HS-5 (cell line): ENCODE data around the gene SSNA1.
A peak's percentile ranks its signal among the peaks of the same experiment; 100 is the strongest.

ENCODE experiments used
- DNase-seq: peaks from one replicate; pipeline ENCODE4 v3.0.0-alpha.2; 2012; ENCODE audit warnings: low read depth

Gene SSNA1

GRCh38 chr9:137184881-137185660 lies 3.4 kb upstream of the SSNA1 start:
- DNase-seq = no peak

- DNase-seq = no peak
Observed at GRCh38 chr9:137185921-137186320, 2.6 kb upstream of the SSNA1 start.

- no peak for DNase-seq
Observed at GRCh38 chr9:137186385-137186784, 2.1 kb upstream of the SSNA1 start.

GRCh38 chr9:137187386-137187785 lies 1.1 kb upstream of the SSNA1 start:
- DNase-seq = no peak

GRCh38 chr9:137188086-137188489 lies 388 bp upstream of the SSNA1 start:
- no peak for DNase-seq

GRCh38 chr9:137189297-137190295 lies 1.1 kb downstream of the SSNA1 start:
- no peak for DNase-seq

- no peak for DNase-seq
Observed at GRCh38 chr9:137190315-137190856, 1.9 kb downstream of the SSNA1 start.

GRCh38 chr9:137191245-137191644 lies 2.8 kb downstream of the SSNA1 start:
- no peak for DNase-seq

GRCh38 chr9:137191691-137192447 lies 3.4 kb downstream of the SSNA1 start:
- no peak for DNase-seq

- no peak for DNase-seq
Observed at GRCh38 chr9:137192448-137192780, 3.9 kb downstream of the SSNA1 start.

GRCh38 chr9:137192859-137193258 lies 4.4 kb downstream of the SSNA1 start:
- no peak for DNase-seq

- DNase-seq = no peak
Observed at GRCh38 chr9:137193771-137194170, 5.3 kb downstream of the SSNA1 start.

- DNase-seq = no peak
Observed at GRCh38 chr9:137194388-137194787, 5.9 kb downstream of the SSNA1 start.

- DNase-seq = no peak
Observed at GRCh38 chr9:137194909-137195308, 6.4 kb downstream of the SSNA1 start.

- DNase-seq = no peak
Observed at GRCh38 chr9:137195525-137196220, 7.2 kb downstream of the SSNA1 start.

GRCh38 chr9:137198051-137198901 lies 9.8 kb downstream of the SSNA1 start:
- no peak for DNase-seq

GRCh38 chr9:137198902-137199283 lies 10.4 kb downstream of the SSNA1 start:
- DNase-seq = no peak

- no peak for DNase-seq
Observed at GRCh38 chr9:137199411-137200121, 11.1 kb downstream of the SSNA1 start.

- peak; percentile 92 for DNase-seq
Observed at GRCh38 chr9:137200311-137201204, 12.1 kb downstream of the SSNA1 start, which contains the start of gene TPRN. Gene TPRN, minus strand, starts transcription at chr9:137200741. Its CDS starts 30 bp downstream, at chr9:137200711.
